Upper lobe of right lung (tissue), 1 donor: ENCODE data around the gene FERMT3. TPM values are rescaled to one million over a fixed set of nuclear protein-coding genes. Genes with fewer than 3 reads are reported as not detected.

ENCODE experiments used
- ATAC-seq: fragments of 200-7000 bp; cut with Tn5 transposase; one replicate; pipeline ENCODE4 v1.9.1; 2020; ENCODE audit warnings: mild to moderate bottlenecking, moderate library complexity
- DNase-seq: peaks from one replicate; pipeline ENCODE4 v3.0.0-alpha.2; 2020
- H3K27ac ChIP-seq: fragments of 200-600 bp; one replicate; pipeline ENCODE4 v1.8.0; 2022
- H3K27me3 ChIP-seq: fragments of 200-600 bp; one replicate; pipeline ENCODE4 v1.8.0; 2022; ENCODE audit warnings: mild to moderate bottlenecking
- H3K36me3 ChIP-seq: fragments of 200-600 bp; one replicate; pipeline ENCODE4 v1.8.0; 2022
- H3K4me1 ChIP-seq: fragments of 200-600 bp; one replicate; pipeline ENCODE4 v1.8.0; 2022
- H3K4me3 ChIP-seq: fragments of 200-600 bp; one replicate; pipeline ENCODE4 v1.8.0; 2022; ENCODE audit warnings: mild to moderate bottlenecking
- H3K9me3 ChIP-seq: fragments of 200-600 bp; one replicate; pipeline ENCODE4 v1.8.0; 2022
- intact Hi-C: fragments of 100-400 bp; cut with DNase I; formaldehyde crosslinking; loops from one replicate; pipeline ENCODE4 v1.11.0; 2022
- total RNA-seq: library from RNA; stranded (reverse); fragmentation: NEBNext Ultra II Directional; extraction: Animal tissue kit (Norgen Biotek cat#: 25700); gene quantifications from one replicate; pipeline ENCODE4 v1.2.1, GENCODE V29; 2021
- TF ChIP-seq, protein P1 (sequence below): fragments of 200-600 bp; IDR thresholded peaks from one replicate; pipeline ENCODE4 v1.8.0; 2022; ENCODE audit warnings: antibody characterized with exemption
- donor health status: DM: no; HTN: yes; CAD: no; lungs with severe emphysema.

The FERMT3 gene
- total RNA-seq, 1 donor from 2014 or later, result 73.1 TPM

DNA sequence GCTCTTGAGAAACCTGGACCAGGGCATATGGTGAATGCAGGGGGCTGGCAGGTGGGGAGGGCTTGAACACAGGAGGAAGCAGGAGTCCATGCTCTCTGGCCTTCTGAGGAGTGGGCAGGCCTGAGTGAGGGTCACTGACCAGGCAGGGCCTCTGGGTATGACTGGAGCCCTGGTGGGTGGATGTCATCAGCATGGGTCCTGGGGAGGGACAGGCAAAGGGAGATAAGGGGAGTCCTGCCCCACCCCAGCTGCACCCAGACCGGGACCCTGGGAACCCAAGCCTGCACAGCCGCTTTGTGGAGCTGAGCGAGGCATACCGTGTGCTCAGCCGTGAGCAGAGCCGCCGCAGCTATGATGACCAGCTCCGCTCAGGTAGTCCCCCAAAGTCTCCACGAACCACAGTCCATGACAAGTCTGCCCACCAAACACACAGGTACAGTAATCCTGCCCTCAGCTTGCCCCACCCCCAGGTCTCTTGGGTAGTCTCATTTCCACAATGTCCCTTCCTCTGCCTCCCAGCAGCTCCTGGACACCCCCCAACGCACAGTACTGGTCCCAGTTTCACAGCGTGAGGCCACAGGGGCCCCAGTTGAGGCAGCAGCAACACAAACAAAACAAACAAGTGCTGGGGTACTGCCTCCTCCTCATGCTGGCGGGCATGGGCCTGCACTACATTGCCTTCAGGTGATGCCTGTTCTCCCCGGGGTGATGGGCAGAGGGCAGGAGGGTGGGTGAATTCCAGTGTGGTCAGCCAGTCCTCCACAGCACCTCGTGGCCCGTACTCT, 25.9 kb downstream of the FERMT3 start:
- Histone ChIP-seq H3K27ac (no peak overlapping the region), H3K27me3 (no peaks in the 10 kb centered on the region), H3K36me3 (no peaks in the 10 kb centered on the region), H3K4me1 (peaks cover 45% of the 10 kb centered on the region), H3K9me3 (no peaks in the 10 kb centered on the region), H3K4me3 (no peak overlapping the region)
- intact Hi-C loops, result no loop called here
- DNase-seq (peak; percentile 66), ATAC-seq (no peak)
- TF ChIP-seq, protein P1, sequence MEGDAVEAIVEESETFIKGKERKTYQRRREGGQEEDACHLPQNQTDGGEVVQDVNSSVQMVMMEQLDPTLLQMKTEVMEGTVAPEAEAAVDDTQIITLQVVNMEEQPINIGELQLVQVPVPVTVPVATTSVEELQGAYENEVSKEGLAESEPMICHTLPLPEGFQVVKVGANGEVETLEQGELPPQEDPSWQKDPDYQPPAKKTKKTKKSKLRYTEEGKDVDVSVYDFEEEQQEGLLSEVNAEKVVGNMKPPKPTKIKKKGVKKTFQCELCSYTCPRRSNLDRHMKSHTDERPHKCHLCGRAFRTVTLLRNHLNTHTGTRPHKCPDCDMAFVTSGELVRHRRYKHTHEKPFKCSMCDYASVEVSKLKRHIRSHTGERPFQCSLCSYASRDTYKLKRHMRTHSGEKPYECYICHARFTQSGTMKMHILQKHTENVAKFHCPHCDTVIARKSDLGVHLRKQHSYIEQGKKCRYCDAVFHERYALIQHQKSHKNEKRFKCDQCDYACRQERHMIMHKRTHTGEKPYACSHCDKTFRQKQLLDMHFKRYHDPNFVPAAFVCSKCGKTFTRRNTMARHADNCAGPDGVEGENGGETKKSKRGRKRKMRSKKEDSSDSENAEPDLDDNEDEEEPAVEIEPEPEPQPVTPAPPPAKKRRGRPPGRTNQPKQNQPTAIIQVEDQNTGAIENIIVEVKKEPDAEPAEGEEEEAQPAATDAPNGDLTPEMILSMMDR, result no peak

GRCh38 chr11:64232967-64233315, 26.4 kb downstream of the FERMT3 start:
- H3K36me3 ChIP-seq, result peaks cover 2% of the 10 kb centered on the region
- no peaks in the 10 kb centered on the region for H3K9me3 ChIP-seq
- TF ChIP-seq, protein P1, result no peak
- H3K4me3 ChIP-seq, result no peak overlapping the region
- intact Hi-C loops, result no loop called here
- DNase-seq, result no peak
- ATAC-seq, result no peak
- H3K4me1 ChIP-seq, result peaks cover 45% of the 10 kb centered on the region
- no peaks in the 10 kb centered on the region for H3K27me3 ChIP-seq
- H3K27ac ChIP-seq, result no peak overlapping the region

GRCh38 chr11:64233913-64234586, 27.5 kb downstream of the FERMT3 start, which contains the start of gene VEGFB:
TSS of gene VEGFB (plus strand) at chr11:64234584. CDS start at chr11:64234834, 250 bp downstream.
- TF ChIP-seq, protein P1, result no peak
- peak; percentile 90 for DNase-seq
- H3K4me1 ChIP-seq, result peaks cover 50% of the 10 kb centered on the region
- intact Hi-C loops, result no loop called here
- ATAC-seq, result peak; percentile 74
- no peaks in the 10 kb centered on the region for H3K27me3 ChIP-seq
- peaks cover 14% of the 10 kb centered on the region for H3K36me3 ChIP-seq
- peak within 1 kb of the TSS; percentile 74 for H3K27ac ChIP-seq
- H3K4me3 ChIP-seq, result peak within 1 kb of the TSS; percentile 76
- no peaks in the 10 kb centered on the region for H3K9me3 ChIP-seq

DNA sequence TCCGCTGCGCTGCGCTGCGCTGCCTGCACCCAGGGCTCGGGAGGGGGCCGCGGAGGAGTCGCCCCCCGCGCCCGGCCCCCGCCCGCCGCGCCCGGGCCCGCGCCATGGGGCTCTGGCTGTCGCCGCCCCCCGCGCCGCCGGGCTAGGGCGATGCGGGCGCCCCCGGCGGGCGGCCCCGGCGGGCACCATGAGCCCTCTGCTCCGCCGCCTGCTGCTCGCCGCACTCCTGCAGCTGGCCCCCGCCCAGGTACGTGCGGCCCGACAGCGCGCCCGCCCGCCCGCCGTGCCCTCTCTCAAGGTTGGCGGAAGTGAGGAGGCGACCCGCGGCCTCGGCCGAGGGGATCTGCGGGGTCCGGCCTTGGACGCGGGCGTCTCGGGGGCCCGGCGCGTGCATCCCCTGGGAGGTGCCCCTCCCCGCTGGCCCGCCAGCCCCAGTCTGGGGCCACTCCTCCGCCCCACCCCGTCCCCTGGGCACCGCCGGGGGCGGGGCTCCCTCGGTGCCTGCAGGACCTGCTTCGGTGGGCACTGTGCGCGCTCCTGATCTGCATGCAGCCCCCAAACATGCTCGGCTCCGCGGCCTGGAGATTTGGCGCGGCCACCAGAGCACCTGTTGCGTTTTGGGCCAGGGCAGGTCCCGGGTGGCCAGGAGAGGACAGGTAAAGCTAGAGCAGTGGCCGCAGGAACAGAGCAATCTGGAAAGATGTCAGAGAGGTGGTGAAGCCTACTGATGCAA, 28.3 kb downstream of the FERMT3 start:
- TF ChIP-seq, protein P1, result no peak
- intact Hi-C loops, result no loop called here
- peaks cover 45% of the 10 kb centered on the region for H3K4me1 ChIP-seq
- no peaks in the 10 kb centered on the region for H3K9me3 ChIP-seq
- peak overlapping the region; percentile 76 for H3K4me3 ChIP-seq
- peak overlapping the region; percentile 74 for H3K27ac ChIP-seq
- ATAC-seq, result peak; percentile 47
- H3K36me3 ChIP-seq, result peaks cover 16% of the 10 kb centered on the region
- DNase-seq, result peak; percentile 83
- no peaks in the 10 kb centered on the region for H3K27me3 ChIP-seq

DNA sequence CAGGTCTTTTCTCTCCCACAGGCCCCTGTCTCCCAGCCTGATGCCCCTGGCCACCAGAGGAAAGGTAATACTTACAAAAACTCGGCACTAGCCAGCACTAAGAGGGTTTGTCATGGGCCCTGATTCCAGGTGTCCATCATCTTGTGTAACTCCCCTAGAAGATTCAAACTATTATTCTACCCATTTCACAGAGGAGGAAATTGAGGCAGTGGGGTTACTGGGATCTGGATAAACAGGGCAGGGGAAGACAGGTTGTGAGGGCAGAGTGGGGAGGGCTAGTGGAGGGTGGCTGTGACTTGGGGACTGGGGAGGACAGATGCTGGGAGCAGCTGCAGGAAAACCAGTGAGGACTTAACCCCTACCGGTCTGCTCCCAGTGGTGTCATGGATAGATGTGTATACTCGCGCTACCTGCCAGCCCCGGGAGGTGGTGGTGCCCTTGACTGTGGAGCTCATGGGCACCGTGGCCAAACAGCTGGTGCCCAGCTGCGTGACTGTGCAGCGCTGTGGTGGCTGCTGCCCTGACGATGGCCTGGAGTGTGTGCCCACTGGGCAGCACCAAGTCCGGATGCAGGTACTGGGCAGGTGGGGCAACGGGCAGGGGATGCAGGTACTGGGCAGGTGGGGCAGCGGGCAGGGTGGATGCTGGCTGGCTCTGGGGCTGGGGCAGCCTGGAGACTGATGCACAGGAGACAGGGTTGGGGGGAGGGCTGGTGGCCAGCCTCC, 29.1 kb downstream of the FERMT3 start:
- DNase-seq, result peak; percentile 65
- peaks cover 49% of the 10 kb centered on the region for H3K4me1 ChIP-seq
- intact Hi-C loops, result no loop called here

More for the DNA sequence above, 29.1 kb downstream of the FERMT3 start:
- H3K9me3 ChIP-seq, result no peaks in the 10 kb centered on the region
- no peak for ATAC-seq
- TF ChIP-seq, protein P1, result no peak
- H3K27ac ChIP-seq, result peak overlapping the region; percentile 74
- peaks cover 16% of the 10 kb centered on the region for H3K36me3 ChIP-seq
- no peaks in the 10 kb centered on the region for H3K27me3 ChIP-seq
- peak overlapping the region; percentile 76 for H3K4me3 ChIP-seq
